Measurements from ENCODE around the gene STRBP. TPM values are rescaled to one million over a fixed set of nuclear protein-coding genes. Genes with fewer than 3 reads are reported as not detected.
"Not testable (repeated sequence)": the region's sequence is repeated elsewhere in the genome, so short reads cannot be mapped to it uniquely, and the experiment has no call there.

STRBP gene
- total RNA-seq, 1 donor from 2014 or later, result 58.9 TPM

DNA sequence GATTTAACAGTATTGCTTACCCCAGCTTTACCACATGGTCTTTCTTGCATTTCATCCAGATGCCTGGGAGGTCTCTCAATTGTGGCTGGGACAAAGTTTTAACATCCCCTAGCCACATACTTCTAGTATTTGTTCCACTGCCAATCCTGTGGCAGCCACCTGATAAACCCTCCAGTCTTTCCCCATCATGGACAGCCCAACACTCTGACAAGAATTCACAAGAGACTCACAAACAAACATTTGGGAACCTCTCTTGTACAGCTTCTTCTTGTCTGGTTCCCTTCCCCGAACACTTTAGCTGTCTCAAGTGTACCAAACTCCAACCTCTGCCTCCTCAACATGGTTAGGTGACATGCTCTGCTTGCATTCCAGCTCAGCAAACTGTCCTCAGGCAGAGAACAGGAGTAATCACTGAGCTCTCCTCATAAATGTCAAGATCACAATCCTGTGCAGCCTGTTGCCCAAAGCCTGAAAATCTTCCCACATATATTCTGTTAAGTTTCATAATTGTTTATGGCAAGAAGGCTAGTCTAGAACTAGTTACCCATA, 59.7 kb downstream of the STRBP start:
- Mint-ChIP-seq H3K27me3 (ENCODE audit: low read depth) (no peaks in the 10 kb centered on the region), H3K36me3 (ENCODE audit: low read depth) (no peaks in the 10 kb centered on the region), H3K9me3 (no peaks in the 10 kb centered on the region), H3K4me1 (no peaks in the 10 kb centered on the region), H3K4me3 (no peak overlapping the region), H3K27ac (ENCODE audit: unreplicated experiment) (no peak overlapping the region)
- DNase-seq (ENCODE audit: low read depth, low spot score), result no peak
- TF ChIP-seq, protein P1, sequence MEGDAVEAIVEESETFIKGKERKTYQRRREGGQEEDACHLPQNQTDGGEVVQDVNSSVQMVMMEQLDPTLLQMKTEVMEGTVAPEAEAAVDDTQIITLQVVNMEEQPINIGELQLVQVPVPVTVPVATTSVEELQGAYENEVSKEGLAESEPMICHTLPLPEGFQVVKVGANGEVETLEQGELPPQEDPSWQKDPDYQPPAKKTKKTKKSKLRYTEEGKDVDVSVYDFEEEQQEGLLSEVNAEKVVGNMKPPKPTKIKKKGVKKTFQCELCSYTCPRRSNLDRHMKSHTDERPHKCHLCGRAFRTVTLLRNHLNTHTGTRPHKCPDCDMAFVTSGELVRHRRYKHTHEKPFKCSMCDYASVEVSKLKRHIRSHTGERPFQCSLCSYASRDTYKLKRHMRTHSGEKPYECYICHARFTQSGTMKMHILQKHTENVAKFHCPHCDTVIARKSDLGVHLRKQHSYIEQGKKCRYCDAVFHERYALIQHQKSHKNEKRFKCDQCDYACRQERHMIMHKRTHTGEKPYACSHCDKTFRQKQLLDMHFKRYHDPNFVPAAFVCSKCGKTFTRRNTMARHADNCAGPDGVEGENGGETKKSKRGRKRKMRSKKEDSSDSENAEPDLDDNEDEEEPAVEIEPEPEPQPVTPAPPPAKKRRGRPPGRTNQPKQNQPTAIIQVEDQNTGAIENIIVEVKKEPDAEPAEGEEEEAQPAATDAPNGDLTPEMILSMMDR (conservative IDR thresholded peaks at IDR 0.05), result no peak

DNA sequence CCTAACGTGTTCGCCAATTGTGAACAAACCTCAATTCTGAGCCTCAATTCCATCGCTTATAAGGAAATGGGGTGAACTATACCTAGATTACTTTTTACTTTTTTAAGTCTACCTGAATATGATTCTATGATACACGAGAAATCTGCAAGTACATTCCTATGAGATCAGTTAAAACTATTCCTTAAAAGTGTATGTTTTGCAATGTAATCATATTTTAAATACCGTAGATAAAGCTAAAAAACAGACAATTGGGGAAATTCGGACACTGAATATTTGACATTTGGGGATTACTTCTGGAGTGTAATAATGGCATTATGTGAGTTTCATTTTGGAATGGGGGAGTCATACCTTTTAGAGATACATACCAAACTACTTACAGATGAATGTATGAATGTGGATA, 62.3 kb downstream of the STRBP start:
- Mint-ChIP-seq H3K27me3 (ENCODE audit: low read depth) (no peaks in the 10 kb centered on the region), H3K9me3 (no peaks in the 10 kb centered on the region), H3K27ac (ENCODE audit: unreplicated experiment) (no peak overlapping the region), H3K36me3 (ENCODE audit: low read depth) (peaks cover 10% of the 10 kb centered on the region), H3K4me3 (no peak overlapping the region), H3K4me1 (no peaks in the 10 kb centered on the region)
- TF ChIP-seq, protein P1 (conservative IDR thresholded peaks at IDR 0.05), result no peak
- DNase-seq (ENCODE audit: low read depth, low spot score), result no peak

DNA sequence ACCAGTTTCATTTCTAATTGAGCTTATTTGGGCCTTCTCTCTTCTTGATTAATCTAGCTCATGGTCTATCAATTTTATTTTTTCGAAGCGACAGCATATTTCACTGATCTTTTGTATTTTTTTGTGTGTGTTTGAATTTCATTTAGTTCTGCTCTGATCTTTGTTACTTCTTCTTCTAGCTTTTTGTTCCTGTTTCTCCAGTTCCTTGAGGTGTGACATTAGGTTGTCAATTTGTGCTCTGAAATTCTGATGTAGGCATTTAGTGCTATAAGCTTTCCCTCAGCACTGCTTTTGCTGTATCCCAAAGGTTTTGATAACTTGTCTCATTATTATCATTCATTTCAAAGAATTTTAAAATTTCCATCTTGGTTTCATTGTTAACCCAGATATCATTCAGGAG, 67.3 kb downstream of the STRBP start:
- Mint-ChIP-seq H3K27me3 (ENCODE audit: low read depth) (no peaks in the 10 kb centered on the region), H3K4me1 (no peaks in the 10 kb centered on the region), H3K36me3 (ENCODE audit: low read depth) (peaks cover 16% of the 10 kb centered on the region), H3K9me3 (no peaks in the 10 kb centered on the region), H3K4me3 (no peak overlapping the region), H3K27ac (ENCODE audit: unreplicated experiment) (no peak overlapping the region)
- no peak for DNase-seq (ENCODE audit: low read depth, low spot score)
- TF ChIP-seq, protein P1 (conservative IDR thresholded peaks at IDR 0.05), result no peak

DNA sequence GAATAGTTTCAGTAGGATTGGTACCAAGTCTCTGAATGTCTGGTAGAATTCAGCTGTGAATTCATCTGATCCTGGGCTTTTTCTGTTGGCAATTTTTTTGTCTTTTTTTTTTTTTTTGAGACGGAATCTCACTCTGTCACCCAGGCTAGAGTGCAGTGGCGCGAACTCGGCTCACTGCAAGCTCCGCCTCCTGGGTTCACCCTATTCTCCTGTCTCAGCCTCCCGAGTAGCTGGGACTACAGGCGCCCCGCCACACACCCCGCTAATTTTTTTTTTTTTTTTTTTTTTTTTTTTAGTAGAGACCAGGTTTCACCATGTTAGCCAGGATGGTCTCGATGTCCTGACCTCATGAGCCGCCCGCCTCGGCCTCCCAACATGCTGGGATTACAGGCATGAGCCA, 67.9 kb downstream of the STRBP start:
- not testable (repeated sequence) for H3K27ac Mint-ChIP-seq (ENCODE audit: unreplicated experiment); DNase-seq (ENCODE audit: low read depth, low spot score); H3K27me3 Mint-ChIP-seq (ENCODE audit: low read depth); H3K4me1 Mint-ChIP-seq; H3K4me3 Mint-ChIP-seq; H3K9me3 Mint-ChIP-seq
- peaks cover 16% of the 10 kb centered on the region for H3K36me3 Mint-ChIP-seq (ENCODE audit: low read depth)

DNA sequence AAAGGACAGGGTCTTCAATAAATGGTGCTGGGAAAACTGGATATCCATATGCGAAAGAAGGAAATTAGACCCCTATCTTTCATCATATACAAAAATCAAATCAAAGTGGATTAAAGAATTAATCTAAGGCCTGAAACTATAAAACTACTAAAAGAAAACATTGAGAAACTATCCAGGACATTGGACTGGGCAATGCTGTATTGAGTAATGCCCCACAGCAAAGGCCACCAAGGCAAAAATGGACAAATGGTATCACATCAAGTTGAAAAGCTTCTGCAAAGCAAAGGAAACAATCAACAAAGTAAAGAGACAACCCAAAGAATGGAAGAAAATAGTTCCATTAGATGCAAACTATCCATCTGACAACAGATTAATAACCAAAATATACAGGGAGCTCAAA, 72.3 kb downstream of the STRBP start:
- H3K4me1 Mint-ChIP-seq, result no peaks in the 10 kb centered on the region
- H3K27ac Mint-ChIP-seq (ENCODE audit: unreplicated experiment), result no peak overlapping the region
- H3K4me3 Mint-ChIP-seq, result no peak overlapping the region
- H3K9me3 Mint-ChIP-seq, result no peaks in the 10 kb centered on the region
- TF ChIP-seq, protein P1 (conservative IDR thresholded peaks at IDR 0.05), result no peak
- DNase-seq (ENCODE audit: low read depth, low spot score), result no peak
- H3K27me3 Mint-ChIP-seq (ENCODE audit: low read depth), result no peaks in the 10 kb centered on the region
- H3K36me3 Mint-ChIP-seq (ENCODE audit: low read depth), result peaks cover 7% of the 10 kb centered on the region

DNA sequence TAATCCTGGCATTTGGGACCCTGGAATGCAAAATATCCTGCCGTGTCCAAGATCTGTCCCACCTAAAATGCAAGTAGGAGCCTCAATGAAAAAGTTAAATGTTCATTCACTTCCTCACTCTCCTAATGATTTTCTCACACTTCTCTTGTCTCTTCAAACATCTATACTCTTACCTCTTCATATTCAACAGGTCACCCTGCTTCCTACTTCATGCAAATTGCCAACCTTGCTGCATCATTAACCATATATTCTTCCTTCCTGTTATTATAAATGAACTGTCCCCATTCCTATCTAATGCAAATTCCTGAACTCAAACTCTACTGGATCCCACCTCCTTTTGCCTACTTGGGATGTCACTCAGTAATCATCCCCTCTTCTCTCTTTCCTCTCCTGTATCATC, 74.4 kb downstream of the STRBP start:
- Mint-ChIP-seq H3K4me1 (no peaks in the 10 kb centered on the region), H3K27ac (ENCODE audit: unreplicated experiment) (no peak overlapping the region), H3K9me3 (no peaks in the 10 kb centered on the region), H3K27me3 (ENCODE audit: low read depth) (no peaks in the 10 kb centered on the region), H3K4me3 (no peak overlapping the region), H3K36me3 (ENCODE audit: low read depth) (peaks cover under 1% of the 10 kb centered on the region)
- no peak for DNase-seq (ENCODE audit: low read depth, low spot score)
- TF ChIP-seq, protein P1 (conservative IDR thresholded peaks at IDR 0.05), result no peak

Data from neural crest cell (in vitro differentiated cells).